H1 (cell line): ENCODE results near the gene LCP1. TPM values are rescaled to one million over a fixed set of nuclear protein-coding genes. Genes with fewer than 3 reads are reported as not detected.

ENCODE experiments used
- CTCF ChIA-PET: fragments of 300-600 bp; sonication (Branson Sonifier 250); formaldehyde crosslinking; loops from one replicate; lab custom pipeline; 2021; ENCODE audit not compliant: partially characterized antibody; lab: Charles Lee
- POLR2A ChIA-PET: fragments of 300-600 bp; sonication (Branson Sonifier 250); formaldehyde crosslinking; loops from one replicate; lab custom pipeline; 2021; ENCODE audit warnings: inconsistent platforms; ENCODE audit not compliant: partially characterized antibody; lab: Charles Lee
- DNase-seq, 2 experiments: peaks; one replicate each; pipeline versions ENCODE4 v3.0.0 to v3.0.0-alpha.2; 2010 to 2022; ENCODE audit warnings: low spot score in 2 of 2, low read depth in 1 of 2, mixed read lengths in 1 of 2
- FAIRE-seq: peaks from 2 replicates; lab custom pipeline; 2011; peaks lifted over from hg19 to GRCh38; lab: Jason Lieb, UNC
- H2AFZ ChIP-seq: 2 replicates; pipeline ENCODE4 v1.8.1; 2012; ENCODE audit warnings: low read length, inconsistent platforms
- H2AK5ac ChIP-seq: 2 replicates; pipeline ENCODE4 v1.6.1; 2013; ENCODE audit warnings: low read depth, low read length
- H2BK120ac ChIP-seq: replicated peaks from 2 replicates; pipeline ENCODE3; 2013; ENCODE audit warnings: low read depth, low read length, inconsistent platforms
- H2BK12ac ChIP-seq: 2 replicates; pipeline ENCODE4 v1.6.1; 2013; ENCODE audit warnings: low read depth, low read length
- H2BK15ac ChIP-seq: 2 replicates; pipeline ENCODE4 v1.6.1; 2013; ENCODE audit warnings: low read length
- H2BK20ac ChIP-seq: 2 replicates; pipeline ENCODE4 v1.6.1; 2013; ENCODE audit warnings: low read length
- H2BK5ac ChIP-seq: 2 replicates; pipeline ENCODE4 v1.6.1; 2013; ENCODE audit warnings: low read depth, low read length
- H3K14ac ChIP-seq: 2 replicates; pipeline ENCODE4 v1.6.1; 2013; ENCODE audit warnings: inconsistent platforms; ENCODE audit not compliant: insufficient read length
- H3K18ac ChIP-seq: 2 replicates; pipeline ENCODE4 v1.6.1; 2013; ENCODE audit warnings: low read length; ENCODE audit errors: extremely low read depth
- H3K23ac ChIP-seq: 2 replicates; pipeline ENCODE4 v1.6.1; 2013; ENCODE audit warnings: inconsistent platforms; ENCODE audit not compliant: insufficient read length
- H3K23me2 ChIP-seq: 2 replicates; pipeline ENCODE4 v1.6.1; 2013; ENCODE audit warnings: low read depth, low read length
- H3K27ac ChIP-seq: 2 replicates; pipeline ENCODE4 v1.6.1; 2011; ENCODE audit warnings: low read depth, low read length, inconsistent platforms
- H3K27me3 ChIP-seq, 4 experiments: replicated peaks in 1 of 4; 1 replicate in 1 of 4; 2 replicates in 3 of 4; pipeline versions ENCODE4 v1.6.1 to v1.8.1; 2011 to 2013; ENCODE audit warnings: low read length in 3 of 4, mild to moderate bottlenecking in 3 of 4, inconsistent platforms in 2 of 4, mixed read lengths in 2 of 4, moderate library complexity in 1 of 4; ENCODE audit not compliant: control insufficient read depth in 3 of 4, insufficient read depth in 3 of 4; ENCODE audit errors: extremely low read depth in 1 of 4
- H3K36me3 ChIP-seq, 4 experiments: 2 replicates each; pipeline versions ENCODE4 v1.6.1 to v1.8.1; 2011 to 2013; ENCODE audit warnings: mild to moderate bottlenecking in 4 of 4, low read length in 3 of 4, moderate library complexity in 2 of 4, control low read depth in 1 of 4, inconsistent platforms in 1 of 4; ENCODE audit not compliant: insufficient read depth in 4 of 4, control insufficient read depth in 2 of 4
- H3K4ac ChIP-seq: replicated peaks from 2 replicates; pipeline ENCODE3; 2013; ENCODE audit warnings: low read length, low read depth, mixed read lengths, inconsistent platforms; ENCODE audit not compliant: insufficient read length
- H3K4me1 ChIP-seq, 4 experiments: replicated peaks in 1 of 4; 1 replicate in 1 of 4; 2 replicates in 3 of 4; pipeline versions ENCODE4 v1.6.1 to v1.8.1; 2011 to 2013; ENCODE audit warnings: low read length in 3 of 4, inconsistent platforms in 2 of 4, mixed read lengths in 1 of 4; ENCODE audit not compliant: insufficient read depth in 4 of 4, control insufficient read depth in 3 of 4
- H3K4me2 ChIP-seq, 2 experiments: 2 replicates each; pipeline versions ENCODE4 v1.6.1 to v1.8.1; 2011 to 2013; ENCODE audit warnings: low read depth in 2 of 2, low read length in 2 of 2, control low read depth in 1 of 2, inconsistent platforms in 1 of 2, mild to moderate bottlenecking in 1 of 2; ENCODE audit not compliant: insufficient read depth in 1 of 2
- H3K4me3 ChIP-seq, 4 experiments: fragments of 200-600, 300-600 bp in 1 of 4; sonication (generic), shearing (Covaris generic), sonication (Bioruptor Twin) in 1 of 4; 2 replicates each; pipeline versions ENCODE4 v1.5.1 to v1.8.1; 2011 to 2016; ENCODE audit warnings: low read length in 4 of 4, low read depth in 3 of 4, control low read depth in 2 of 4, inconsistent platforms in 2 of 4, mild to moderate bottlenecking in 2 of 4, mixed read lengths in 1 of 4, moderate library complexity in 1 of 4; ENCODE audit not compliant: insufficient read depth in 2 of 4; ENCODE audit errors: extremely low read depth in 1 of 4
- H3K56ac ChIP-seq: replicated peaks from 2 replicates; pipeline ENCODE3; 2013; ENCODE audit warnings: low read depth, mild to moderate bottlenecking, mixed read lengths, low read length, inconsistent platforms; ENCODE audit not compliant: insufficient read length
- H3K79me1 ChIP-seq: 2 replicates; pipeline ENCODE4 v1.6.1; 2013; ENCODE audit warnings: low read depth, low read length, control low read depth
- H3K79me2 ChIP-seq, 2 experiments: 2 replicates each; pipeline versions ENCODE4 v1.6.1 to v1.8.1; 2012 to 2013; ENCODE audit warnings: low read length in 2 of 2, mild to moderate bottlenecking in 2 of 2, inconsistent platforms in 1 of 2; ENCODE audit not compliant: insufficient read depth in 2 of 2, control insufficient read depth in 1 of 2
- H3K9ac ChIP-seq, 4 experiments: replicated peaks in 1 of 4; 1 replicate in 1 of 4; 2 replicates in 3 of 4; pipeline versions ENCODE4 v1.6.1 to v1.8.1; 2011 to 2013; ENCODE audit warnings: low read depth in 3 of 4, low read length in 3 of 4, control low read depth in 2 of 4, mild to moderate bottlenecking in 2 of 4, moderate library complexity in 2 of 4, inconsistent platforms in 1 of 4; ENCODE audit errors: extremely low read depth in 1 of 4
- H3K9me3 ChIP-seq, 2 experiments: 2 replicates each; pipeline versions ENCODE4 v1.6.1 to v1.8.1; 2012 to 2013; ENCODE audit warnings: mild to moderate bottlenecking in 2 of 2, moderate library complexity in 2 of 2, control low read depth in 1 of 2, inconsistent platforms in 1 of 2, low read depth in 1 of 2, low read length in 1 of 2, mixed read lengths in 1 of 2; ENCODE audit not compliant: insufficient read depth in 2 of 2
- H4K20me1 ChIP-seq, 2 experiments: replicated peaks in 1 of 2; 2 replicates each; pipeline versions ENCODE3 to v1.8.1; 2011 to 2013; ENCODE audit warnings: inconsistent platforms in 2 of 2, low read length in 2 of 2, mild to moderate bottlenecking in 1 of 2; ENCODE audit not compliant: insufficient read depth in 2 of 2, control insufficient read depth in 1 of 2
- H4K5ac ChIP-seq: 2 replicates; pipeline ENCODE4 v1.6.1; 2013; ENCODE audit warnings: low read length, low read depth, mixed read lengths, inconsistent platforms; ENCODE audit not compliant: insufficient read length
- H4K8ac ChIP-seq: 2 replicates; pipeline ENCODE4 v1.8.0; 2013; ENCODE audit warnings: mild to moderate bottlenecking, moderate library complexity, low read length, inconsistent platforms; ENCODE audit not compliant: insufficient read depth; ENCODE audit errors: extremely low read depth
- H4K91ac ChIP-seq: replicated peaks from 2 replicates; pipeline ENCODE3; 2013; ENCODE audit warnings: low read length, mixed read lengths, inconsistent platforms; ENCODE audit not compliant: insufficient read length
- ATF3 ChIP-seq: IDR thresholded peaks from 2 replicates; pipeline ENCODE4 v1.6.1; 2011; ENCODE audit warnings: low read depth, mild to moderate bottlenecking, low read length; ENCODE audit not compliant: insufficient read depth
- BCL11A ChIP-seq, 2 experiments: IDR thresholded peaks; one replicate each; pipeline ENCODE4 v1.6.1; 2011; ENCODE audit warnings: low read depth in 2 of 2, low read length in 2 of 2, mild to moderate bottlenecking in 2 of 2
- GABPA ChIP-seq: IDR thresholded peaks from 2 replicates; pipeline ENCODE4 v1.6.1; 2011; ENCODE audit warnings: mild to moderate bottlenecking, low read length, moderate library complexity, borderline replicate concordance; ENCODE audit not compliant: insufficient read depth
- USF2 ChIP-seq: IDR thresholded peaks from 2 replicates; pipeline ENCODE4 v1.6.1; 2011; ENCODE audit warnings: low read length, improper control_type of control experiment
- WGBS, 2 experiments: shearing (Covaris generic) in 1 of 2; methylation state at CpG; one replicate each; pipeline versions ENCODE4 v1.1.6 to v1.1.7; 2013 to 2015; ENCODE audit warnings: low lambda C conversion rate in 2 of 2, mixed read lengths in 2 of 2, inconsistent platforms in 1 of 2, low coverage in 1 of 2, missing lambda C conversion rate in 1 of 2; ENCODE audit not compliant: insufficient replicate concordance in 2 of 2, insufficient coverage in 1 of 2, insufficient read length in 1 of 2; ENCODE audit errors: extremely low coverage in 1 of 2, missing lambda C conversion rate in 1 of 2; 5-methylcytosine and 5-hydroxymethylcytosine counted together
- polyA plus RNA-seq, 7 experiments: library from polyadenylated mRNA; depleted of rRNA in 3 of 7; stranded (reverse) in 5 of 7; unstranded in 2 of 7; fragments of >200 nt in 5 of 7; fragments of 200-250 nt in 2 of 7; gene quantifications; 1 replicate in 5 of 7; 2 replicates in 1 of 7; 4 replicates in 1 of 7; pipeline versions ENCODE4 v1.2.1 to v1.2.3, GENCODE V29; 2011 to 2013; ENCODE audit warnings: missing spikeins in 2 of 7, mixed read lengths in 2 of 7
- total RNA-seq: library from RNA; stranded (reverse); fragmentation: NEBNext Ultra II Directional; extraction: Animal tissue kit (Norgen Biotek cat#: 25700); gene quantifications from 2 replicates; pipeline ENCODE4 v1.2.1, GENCODE V29; 2021

Gene LCP1
- total and polyA plus RNA-seq, 2 of the 8 experiments (the other 6 are each of a cell fraction or from before 2014, with no cell fraction given): 0.65 to 4.3 TPM

- no peak overlapping the region for H3K27ac ChIP-seq
- no peak for FAIRE-seq
- no peaks in the 10 kb centered on the region for H3K4me1 ChIP-seq
These were observed 67.4 kb downstream of the LCP1 start for GRCh38 chr13:46114613-46115012.

More at GRCh38 chr13:46114613-46115012, 67.4 kb downstream of the LCP1 start:
- H2AK5ac ChIP-seq: no peak overlapping the region
- H3K23ac ChIP-seq: no peak overlapping the region
- no peak overlapping the region for H2BK5ac ChIP-seq
- no peak overlapping the region for H3K9ac ChIP-seq
- no peaks in the 10 kb centered on the region for H3K9me3 ChIP-seq
- no peak overlapping the region for H2BK15ac ChIP-seq
- 93% methylated on average over 9 of the region's 9 CpGs; no CpG with 5 or more reads in 1 of the 2 experiments for WGBS, 2 experiments
- DNase-seq: no peak
- no peaks in the 10 kb centered on the region for H3K79me1 ChIP-seq
- no peak overlapping the region for H4K91ac ChIP-seq
- H2BK20ac ChIP-seq: no peak overlapping the region
- no peak overlapping the region for H4K5ac ChIP-seq
- H3K79me2 ChIP-seq: no peaks in the 10 kb centered on the region
- H3K27me3 ChIP-seq: no peaks in the 10 kb centered on the region
- no peak overlapping the region for H2AFZ ChIP-seq
- no peak overlapping the region for H3K18ac ChIP-seq
- no peak overlapping the region for H4K8ac ChIP-seq
- no peak overlapping the region for H3K14ac ChIP-seq
- no peak overlapping the region for H2BK120ac ChIP-seq
- H3K4me3 ChIP-seq: no peak overlapping the region
- H3K36me3 ChIP-seq: no peaks in the 10 kb centered on the region
- H2BK12ac ChIP-seq: no peak overlapping the region
- no peaks in the 10 kb centered on the region for H4K20me1 ChIP-seq
- ChIA-PET CTCF (interaction anchor here (1.3 kb wide), 1 partner anchor 12 kb away, joined by 6 read pairs; no protein-coding TSS in a partner anchor), POLR2A (no interaction called here)
- no peak overlapping the region for H3K56ac ChIP-seq
- no peak overlapping the region for H3K4me2 ChIP-seq
- no peak overlapping the region for H3K4ac ChIP-seq
- no peaks in the 10 kb centered on the region for H3K23me2 ChIP-seq
- no peak for TF ChIP-seq USF2
- TF ChIP-seq GABPA: no peak
- TF ChIP-seq BCL11A (IDR thresholded peaks at IDR 0.05; ENCODE audit: low read depth in 2 of 2, low read length in 2 of 2): no peak
- TF ChIP-seq ATF3: no peak
